GM18909 (cell line): ENCODE data around the gene TCEAL8.

Source experiments
- ATAC-seq: cut with Tn5 transposase; IDR thresholded peaks from one replicate; pipeline ENCODE4 v1.9.1; 2021; ENCODE audit warnings: mild to moderate bottlenecking; ENCODE audit not compliant: unreplicated experiment, poor library complexity

Gene TCEAL8

DNA sequence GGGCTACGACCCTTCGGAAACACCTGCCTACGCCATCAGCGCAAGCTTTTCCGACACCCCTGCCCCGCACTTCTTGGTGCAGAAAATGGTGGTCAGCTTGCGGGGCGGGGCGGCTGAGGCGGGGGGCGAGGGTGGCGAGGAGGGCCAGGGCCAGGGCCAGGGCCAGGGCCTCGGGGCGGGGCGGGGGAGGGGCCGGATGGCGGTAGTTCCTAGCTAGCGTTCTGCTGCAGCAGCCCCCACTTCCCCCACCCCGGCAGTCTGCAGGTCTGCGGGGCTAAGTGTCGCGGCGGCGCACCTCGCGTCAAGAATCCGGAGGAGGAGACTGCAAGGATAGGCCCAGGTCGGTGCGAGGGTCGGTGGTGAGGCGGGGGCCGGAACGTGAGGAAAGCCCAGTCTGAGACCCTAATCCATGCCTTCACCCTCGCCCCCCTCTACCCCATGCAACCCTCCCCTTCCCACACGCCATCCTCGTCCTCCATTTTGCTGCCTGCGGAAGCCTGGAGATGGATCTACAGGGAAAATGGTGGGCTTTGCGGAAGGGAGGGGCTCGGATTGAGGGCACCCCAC is 39.4 kb downstream of the TCEAL8 start:
- ATAC-seq, result peak; percentile 33

DNA sequence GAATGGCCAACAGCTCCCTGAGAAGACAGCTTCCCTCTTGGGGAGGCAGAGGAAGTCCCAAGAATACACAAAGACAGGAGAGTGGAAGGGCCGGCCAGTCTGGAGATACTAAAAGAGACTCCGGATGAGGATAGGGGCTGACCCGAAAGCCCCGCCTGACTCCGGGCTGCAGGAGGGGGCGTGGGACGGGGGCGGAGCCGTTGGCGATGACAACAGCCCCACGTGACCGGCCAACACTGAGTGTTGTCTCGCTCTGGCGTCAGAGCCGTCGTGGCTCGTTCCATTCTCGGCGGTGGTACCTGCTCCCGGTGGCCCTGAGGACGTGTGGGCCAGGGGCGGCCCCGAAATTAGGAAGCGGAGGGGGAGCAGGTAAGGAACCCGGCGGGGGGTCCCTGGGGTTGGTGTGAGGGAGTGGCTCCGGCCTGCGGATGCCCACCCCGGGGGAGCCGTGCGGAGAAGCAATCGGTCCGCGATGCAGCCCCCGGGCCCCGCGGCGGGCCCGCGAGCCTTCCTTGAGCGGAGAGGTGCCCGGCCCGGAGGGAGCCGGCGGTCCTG is 40.0 kb downstream of the TCEAL8 start, which contains the start of gene BEX4:
Gene BEX4 (plus strand): TSS at position 239 of the 555 bp plus-strand sequence. CDS start 1,046 bp downstream, outside the sequence.
- peak; percentile 91 for ATAC-seq

DNA sequence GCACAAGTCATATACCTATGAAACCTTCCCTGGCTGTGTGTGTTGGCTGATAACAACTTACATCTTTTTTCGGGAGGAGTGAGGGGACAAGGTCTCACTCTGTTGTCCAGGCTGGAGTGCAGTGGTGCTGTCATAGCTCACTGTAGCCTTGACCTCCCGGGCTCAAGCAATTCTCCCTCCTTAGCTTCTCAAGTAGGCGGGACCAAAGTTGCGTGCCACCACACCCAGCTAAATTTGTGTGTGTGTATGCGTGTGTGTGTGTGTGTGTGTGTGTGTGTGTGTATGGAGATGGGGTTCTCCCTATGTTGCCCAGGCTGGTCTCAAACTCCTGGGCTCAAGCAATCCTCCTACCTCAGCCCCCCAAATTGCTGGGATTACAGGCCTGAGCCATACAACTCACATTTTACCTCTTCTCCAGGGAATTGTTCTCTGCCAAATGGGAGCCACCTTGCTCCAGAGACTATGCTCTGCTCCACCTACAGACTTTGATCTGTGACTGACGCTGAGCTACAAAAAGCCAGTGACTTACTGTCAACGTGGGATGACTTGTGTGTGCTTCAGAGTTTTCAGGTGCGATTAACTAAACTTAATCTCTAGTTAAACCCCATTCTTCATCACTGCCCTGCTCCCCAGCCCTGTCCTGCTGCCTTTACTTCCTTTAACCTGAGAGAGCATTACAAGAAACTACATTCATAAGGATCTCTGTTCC is 42.1 kb downstream of the TCEAL8 start:
- no peak for ATAC-seq

DNA sequence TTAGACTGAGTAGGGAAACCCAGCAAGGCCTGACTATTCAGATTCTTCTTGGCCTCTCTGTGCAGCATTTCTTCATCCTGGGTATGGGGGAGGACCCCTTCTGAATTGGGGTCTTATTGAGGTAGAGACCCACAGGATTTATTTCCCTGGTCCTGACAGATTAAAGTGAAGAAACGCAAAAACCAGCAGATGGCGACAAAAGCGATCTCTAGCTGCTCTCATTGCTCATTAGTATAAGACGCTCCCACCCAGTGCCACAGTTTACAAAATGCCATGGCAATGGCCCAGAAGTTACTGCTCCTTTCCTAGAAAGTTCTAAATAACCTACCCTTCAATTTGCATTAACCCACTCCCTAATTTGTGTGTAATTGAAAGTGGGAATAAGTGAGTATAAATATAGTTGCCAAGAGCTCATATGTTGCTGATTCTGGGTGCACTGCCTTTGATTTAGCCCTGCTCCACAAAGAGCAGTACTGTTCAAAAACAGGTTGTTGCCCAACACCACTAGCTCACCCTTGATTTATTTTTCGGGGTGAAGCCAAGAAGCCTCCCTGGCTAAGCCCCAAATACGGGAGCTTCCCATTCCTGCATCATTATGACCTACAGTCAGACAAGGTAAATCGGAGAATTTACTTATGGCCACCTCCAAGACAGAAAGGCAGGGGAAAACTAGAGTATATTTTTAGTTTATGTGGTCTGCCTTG is 43.8 kb downstream of the TCEAL8 start:
- ATAC-seq, result peak; percentile 38

DNA sequence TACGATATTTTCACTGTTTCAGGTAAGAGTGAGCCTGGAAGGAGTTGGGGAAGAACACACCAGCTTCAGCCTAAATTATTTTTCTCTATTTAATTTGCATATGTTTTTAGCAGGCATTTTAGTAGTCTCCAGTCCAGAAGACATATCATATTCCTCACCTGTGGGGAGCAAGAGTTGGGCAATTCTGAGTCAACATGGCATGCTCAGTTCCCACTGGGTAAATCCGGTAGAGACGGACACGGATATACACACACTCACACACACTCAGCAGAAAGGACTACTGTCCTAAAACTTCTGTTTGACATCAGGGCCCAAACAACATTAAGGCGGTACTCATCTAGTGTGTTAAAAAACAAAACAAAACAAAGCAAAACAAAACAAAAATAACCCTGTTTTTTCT is 44.9 kb downstream of the TCEAL8 start:
- ATAC-seq, result no peak
